MM.1S (cell line): Measurements from ENCODE around the gene FADS3.

ENCODE experiments used
- CTCF ChIP-seq: fragments of 300-600 bp; sonication (generic); IDR thresholded peaks from 2 replicates; pipeline ENCODE4 v1.5.1; 2016; ENCODE audit warnings: antibody characterized with exemption, low read length, mixed read lengths
- EZH2 ChIP-seq: fragments of 300-600 bp; sonication (generic); optimal IDR thresholded peaks from 2 replicates; pipeline ENCODE3; 2017; ENCODE audit warnings: low read depth, mild to moderate bottlenecking, antibody characterized with exemption, low read length, mixed read lengths
- EZH2phosphoT487 ChIP-seq: fragments of 300-600 bp; sonication (generic); IDR thresholded peaks from 2 replicates; pipeline ENCODE4 v1.6.1; 2018; ENCODE audit warnings: antibody characterized with exemption, low read length

GRCh38 chr11:61873588-61874376 is 17.6 kb downstream of the FADS3 start:
- no peak for TF ChIP-seq CTCF
- TF ChIP-seq EZH2 = no peak
- TF ChIP-seq EZH2phosphoT487 = no peak
